Measurements from ENCODE around the gene TCN2. TPM values are rescaled to one million over a fixed set of nuclear protein-coding genes. Genes with fewer than 3 reads are reported as not detected.

Gene TCN2
- total and polyA plus RNA-seq, 9 of the 15 experiments (the other 6 are each of a cell fraction or from before 2014, with no cell fraction given): 0.88 to 5.4 (median 1.7) TPM

DNA sequence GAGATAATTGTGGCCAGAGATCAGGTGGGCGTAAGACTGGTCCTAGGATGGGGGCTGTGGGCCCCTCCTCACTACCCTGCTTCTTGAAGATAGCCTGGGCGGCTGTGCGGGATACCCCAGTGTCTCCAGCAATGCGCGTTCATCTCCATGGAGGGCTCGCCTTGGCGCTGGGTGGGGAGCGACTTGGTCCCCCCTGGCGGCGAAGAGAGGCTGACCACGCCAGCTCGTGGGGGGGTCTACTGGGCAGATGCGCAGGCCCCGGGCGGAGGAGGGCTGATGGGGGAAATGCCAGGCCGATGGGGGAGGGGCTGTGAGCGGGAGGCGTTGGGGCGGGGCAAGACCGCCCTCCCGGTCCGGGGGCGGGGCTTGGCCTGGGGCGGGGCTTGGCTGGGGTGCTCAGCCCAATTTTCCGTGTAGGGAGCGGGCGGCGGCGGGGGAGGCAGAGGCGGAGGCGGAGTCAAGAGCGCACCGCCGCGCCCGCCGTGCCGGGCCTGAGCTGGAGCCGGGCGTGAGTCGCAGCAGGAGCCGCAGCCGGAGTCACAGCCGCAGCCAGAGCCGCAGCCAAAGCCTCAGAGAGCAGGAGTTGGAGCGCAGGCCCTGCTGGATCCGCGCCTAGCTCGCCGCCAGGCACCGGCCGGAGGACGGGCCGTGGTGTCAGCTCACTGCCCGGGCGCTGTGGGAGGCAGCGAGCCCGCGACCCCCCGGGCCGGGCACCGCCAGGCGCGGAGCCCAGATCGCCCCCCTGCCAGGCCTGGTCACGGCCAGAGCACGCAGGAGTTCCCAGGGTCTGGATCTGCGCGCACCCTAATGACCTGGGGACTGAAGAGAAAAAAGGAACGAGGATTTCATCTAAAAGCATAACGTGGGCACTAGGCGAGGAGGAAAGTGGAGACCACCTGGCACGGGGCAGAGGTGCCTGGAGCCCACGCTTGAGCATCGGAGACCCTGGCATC is 28.6 kb downstream of the TCN2 start, which contains the start of gene SLC35E4 (continued):
- no peak for TF ChIP-seq SMARCE1 (IDR thresholded peaks at IDR 0.05)
- TF ChIP-seq PHF8 (IDR thresholded peaks at IDR 0.05; ENCODE audit: borderline replicate concordance, low read length): peak; percentile 67; the same call in 1 of the 2 replicates
- TF ChIP-seq, protein P1, sequence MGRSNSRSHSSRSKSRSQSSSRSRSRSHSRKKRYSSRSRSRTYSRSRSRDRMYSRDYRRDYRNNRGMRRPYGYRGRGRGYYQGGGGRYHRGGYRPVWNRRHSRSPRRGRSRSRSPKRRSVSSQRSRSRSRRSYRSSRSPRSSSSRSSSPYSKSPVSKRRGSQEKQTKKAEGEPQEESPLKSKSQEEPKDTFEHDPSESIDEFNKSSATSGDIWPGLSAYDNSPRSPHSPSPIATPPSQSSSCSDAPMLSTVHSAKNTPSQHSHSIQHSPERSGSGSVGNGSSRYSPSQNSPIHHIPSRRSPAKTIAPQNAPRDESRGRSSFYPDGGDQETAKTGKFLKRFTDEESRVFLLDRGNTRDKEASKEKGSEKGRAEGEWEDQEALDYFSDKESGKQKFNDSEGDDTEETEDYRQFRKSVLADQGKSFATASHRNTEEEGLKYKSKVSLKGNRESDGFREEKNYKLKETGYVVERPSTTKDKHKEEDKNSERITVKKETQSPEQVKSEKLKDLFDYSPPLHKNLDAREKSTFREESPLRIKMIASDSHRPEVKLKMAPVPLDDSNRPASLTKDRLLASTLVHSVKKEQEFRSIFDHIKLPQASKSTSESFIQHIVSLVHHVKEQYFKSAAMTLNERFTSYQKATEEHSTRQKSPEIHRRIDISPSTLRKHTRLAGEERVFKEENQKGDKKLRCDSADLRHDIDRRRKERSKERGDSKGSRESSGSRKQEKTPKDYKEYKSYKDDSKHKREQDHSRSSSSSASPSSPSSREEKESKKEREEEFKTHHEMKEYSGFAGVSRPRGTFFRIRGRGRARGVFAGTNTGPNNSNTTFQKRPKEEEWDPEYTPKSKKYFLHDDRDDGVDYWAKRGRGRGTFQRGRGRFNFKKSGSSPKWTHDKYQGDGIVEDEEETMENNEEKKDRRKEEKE (IDR thresholded peaks at IDR 0.05; ENCODE audit: borderline replicate concordance in 1 of 2, control insufficient read depth in 1 of 2, low read depth in 2 of 2, low read length in 1 of 2): no peak
- no peak for TF ChIP-seq NFE2L1 (tag; IDR thresholded peaks at IDR 0.05; ENCODE audit: borderline replicate concordance, low read depth)
- TF ChIP-seq, protein P2, sequence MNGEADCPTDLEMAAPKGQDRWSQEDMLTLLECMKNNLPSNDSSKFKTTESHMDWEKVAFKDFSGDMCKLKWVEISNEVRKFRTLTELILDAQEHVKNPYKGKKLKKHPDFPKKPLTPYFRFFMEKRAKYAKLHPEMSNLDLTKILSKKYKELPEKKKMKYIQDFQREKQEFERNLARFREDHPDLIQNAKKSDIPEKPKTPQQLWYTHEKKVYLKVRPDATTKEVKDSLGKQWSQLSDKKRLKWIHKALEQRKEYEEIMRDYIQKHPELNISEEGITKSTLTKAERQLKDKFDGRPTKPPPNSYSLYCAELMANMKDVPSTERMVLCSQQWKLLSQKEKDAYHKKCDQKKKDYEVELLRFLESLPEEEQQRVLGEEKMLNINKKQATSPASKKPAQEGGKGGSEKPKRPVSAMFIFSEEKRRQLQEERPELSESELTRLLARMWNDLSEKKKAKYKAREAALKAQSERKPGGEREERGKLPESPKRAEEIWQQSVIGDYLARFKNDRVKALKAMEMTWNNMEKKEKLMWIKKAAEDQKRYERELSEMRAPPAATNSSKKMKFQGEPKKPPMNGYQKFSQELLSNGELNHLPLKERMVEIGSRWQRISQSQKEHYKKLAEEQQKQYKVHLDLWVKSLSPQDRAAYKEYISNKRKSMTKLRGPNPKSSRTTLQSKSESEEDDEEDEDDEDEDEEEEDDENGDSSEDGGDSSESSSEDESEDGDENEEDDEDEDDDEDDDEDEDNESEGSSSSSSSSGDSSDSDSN (IDR thresholded peaks at IDR 0.05; ENCODE audit: borderline replicate concordance in 1 of 2, low read depth in 2 of 2, low read length in 2 of 2): peak in 1 of 2 experiments; percentile 77; a peak in 1 of 4 replicates
- no peak for TF ChIP-seq RBM22 (IDR thresholded peaks at IDR 0.05; ENCODE audit: low read depth, low read length, poor library complexity, severe bottlenecking)
- no peak for TF ChIP-seq FOXK1 (CRISPR knock-in tag; IDR thresholded peaks at IDR 0.05; ENCODE audit: borderline replicate concordance)
- TF ChIP-seq L3MBTL2 (IDR thresholded peaks at IDR 0.05): 0 out of 2 replicates have a peak, but pooled peaks have one; percentile 22
- TF ChIP-seq, protein P3, sequence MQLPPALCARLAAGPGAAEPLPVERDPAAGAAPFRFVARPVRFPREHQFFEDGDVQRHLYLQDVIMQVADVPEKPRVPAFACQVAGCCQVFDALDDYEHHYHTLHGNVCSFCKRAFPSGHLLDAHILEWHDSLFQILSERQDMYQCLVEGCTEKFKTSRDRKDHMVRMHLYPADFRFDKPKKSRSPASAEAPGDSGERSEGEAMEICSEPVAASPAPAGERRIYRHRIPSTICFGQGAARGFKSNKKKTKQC (CRISPR knock-in tag; IDR thresholded peaks at IDR 0.05): no peak
- TF ChIP-seq, protein P4, sequence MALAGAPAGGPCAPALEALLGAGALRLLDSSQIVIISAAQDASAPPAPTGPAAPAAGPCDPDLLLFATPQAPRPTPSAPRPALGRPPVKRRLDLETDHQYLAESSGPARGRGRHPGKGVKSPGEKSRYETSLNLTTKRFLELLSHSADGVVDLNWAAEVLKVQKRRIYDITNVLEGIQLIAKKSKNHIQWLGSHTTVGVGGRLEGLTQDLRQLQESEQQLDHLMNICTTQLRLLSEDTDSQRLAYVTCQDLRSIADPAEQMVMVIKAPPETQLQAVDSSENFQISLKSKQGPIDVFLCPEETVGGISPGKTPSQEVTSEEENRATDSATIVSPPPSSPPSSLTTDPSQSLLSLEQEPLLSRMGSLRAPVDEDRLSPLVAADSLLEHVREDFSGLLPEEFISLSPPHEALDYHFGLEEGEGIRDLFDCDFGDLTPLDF (CRISPR knock-in tag; IDR thresholded peaks at IDR 0.05): no peak
- no peak for TF ChIP-seq ZNF586 (CRISPR knock-in tag; conservative IDR thresholded peaks at IDR 0.05)
- TF ChIP-seq ZNF431 (CRISPR knock-in tag; IDR thresholded peaks at IDR 0.05): no peak
- TF ChIP-seq IFI16 (CRISPR knock-in tag; IDR thresholded peaks at IDR 0.05): no peak
- TF ChIP-seq SMARCA5 (IDR thresholded peaks at IDR 0.05): no peak
- peak; percentile 50 for TF ChIP-seq KDM5B (IDR thresholded peaks at IDR 0.05; ENCODE audit: insufficient replicate concordance, low read depth, low read length)

All from K562 (cell line).